OCI-LY1 (cell line): ENCODE results near the gene VWC2L.

Source experiments
- H2AFZ ChIP-seq: fragments of 200-600 bp; sonication (generic), shearing (Covaris generic); 2 replicates; pipeline ENCODE4 v1.6.0; 2014; ENCODE audit warnings: antibody characterized with exemption, mild to moderate bottlenecking, low read length
- H3F3A ChIP-seq: fragments of 200-600 bp; sonication (generic), shearing (Covaris generic); 2 replicates; pipeline ENCODE4 v1.6.0; 2014; ENCODE audit warnings: mild to moderate bottlenecking, antibody characterized with exemption, low read length, moderate library complexity; ENCODE audit not compliant: insufficient read depth
- H3K27ac ChIP-seq: fragments of 200-600 bp; sonication (generic); 2 replicates; pipeline ENCODE4 v1.5.1; 2014; ENCODE audit warnings: low read length, mixed run types, mild to moderate bottlenecking, low read depth; ENCODE audit not compliant: poor library complexity, severe bottlenecking
- H3K27me3 ChIP-seq: fragments of 200-600 bp; sonication (generic); 2 replicates; pipeline ENCODE4 v1.6.0; 2014; ENCODE audit warnings: antibody characterized with exemption, mild to moderate bottlenecking, low read length, moderate library complexity; ENCODE audit not compliant: insufficient read depth
- H3K36me3 ChIP-seq: fragments of 200-600 bp; sonication (generic); 2 replicates; pipeline ENCODE4 v1.6.1; 2014; ENCODE audit warnings: mild to moderate bottlenecking, antibody characterized with exemption, low read length, moderate library complexity, mixed read lengths; ENCODE audit not compliant: insufficient read depth
- H3K4me1 ChIP-seq: fragments of 200-600 bp; sonication (generic); 2 replicates; pipeline ENCODE4 v1.5.1; 2014; ENCODE audit warnings: mild to moderate bottlenecking, low read length, moderate library complexity; ENCODE audit not compliant: insufficient read depth, severe bottlenecking
- H3K4me2 ChIP-seq: fragments of 200-600 bp; sonication (generic), shearing (Covaris generic); 2 replicates; pipeline ENCODE4 v1.6.1; 2014; ENCODE audit warnings: low read length
- H3K4me3 ChIP-seq: fragments of 200-600 bp; sonication (generic); 2 replicates; pipeline ENCODE4 v1.5.1; 2014; ENCODE audit warnings: low read length, low read depth, mild to moderate bottlenecking, mixed read lengths; ENCODE audit not compliant: poor library complexity, severe bottlenecking
- H3K79me2 ChIP-seq: fragments of 200-600 bp; shearing (Covaris generic); 2 replicates; pipeline ENCODE4 v1.6.1; 2016; ENCODE audit warnings: mixed run types, low read length, mixed read lengths; ENCODE audit not compliant: insufficient read depth
- H3K9ac ChIP-seq: fragments of 200-600 bp; sonication (generic), shearing (Covaris generic); 2 replicates; pipeline ENCODE4 v1.6.1; 2014; ENCODE audit warnings: mild to moderate bottlenecking, low read length, mixed read lengths
- H3K9me2 ChIP-seq: fragments of 200-600 bp; sonication (generic), shearing (Covaris generic); 2 replicates; pipeline ENCODE4 v1.6.1; 2014; ENCODE audit warnings: low read depth, mild to moderate bottlenecking, low read length, mixed read lengths
- H3K9me3 ChIP-seq: fragments of 200-600 bp; shearing (Covaris generic); 2 replicates; pipeline ENCODE4 v1.6.1; 2014; ENCODE audit warnings: low read length, mixed read lengths
- H4K20me1 ChIP-seq: fragments of 200-600 bp; sonication (generic), shearing (Covaris generic); 2 replicates; pipeline ENCODE4 v1.6.0; 2016; ENCODE audit warnings: mild to moderate bottlenecking, low read length; ENCODE audit not compliant: insufficient read depth
- EZH2 ChIP-seq: fragments of 200-600 bp; sonication (generic), shearing (Covaris generic); IDR thresholded peaks from 2 replicates; pipeline ENCODE4 v1.8.0; 2017; ENCODE audit warnings: borderline replicate concordance, mixed run types, mild to moderate bottlenecking, antibody characterized with exemption, low read length, moderate library complexity, mixed read lengths
- TF ChIP-seq, protein P1 (sequence below): fragments of 200-600 bp; sonication (generic), shearing (Covaris generic); IDR thresholded peaks from 2 replicates; pipeline ENCODE4 v1.5.1; 2017; ENCODE audit warnings: mild to moderate bottlenecking, antibody characterized with exemption, low read length, moderate library complexity, mixed read lengths

VWC2L gene

DNA sequence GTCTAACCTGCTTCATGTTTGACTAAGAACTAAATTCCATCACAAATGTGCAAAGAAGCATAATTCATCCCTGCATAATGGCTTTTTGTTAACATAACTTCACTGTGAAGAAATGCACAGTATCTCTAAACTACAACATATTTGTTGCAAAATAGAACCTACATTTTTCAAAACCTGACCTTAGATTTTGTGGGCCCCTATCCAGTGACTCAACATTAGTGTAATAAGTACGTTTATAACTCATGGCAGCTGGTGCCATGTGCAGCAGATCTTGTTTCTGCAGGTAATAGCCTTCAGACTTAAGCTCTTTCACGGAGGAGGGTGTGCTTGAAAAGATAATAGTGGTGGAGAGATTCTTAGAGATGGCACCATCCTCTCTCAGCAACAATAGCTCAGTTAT lies 28.6 kb upstream of the VWC2L start:
- H3K9me3 ChIP-seq: no peaks in the 10 kb centered on the region
- no peaks in the 10 kb centered on the region for H3K36me3 ChIP-seq
- H3K4me3 ChIP-seq: no peak overlapping the region
- no peaks in the 10 kb centered on the region for H4K20me1 ChIP-seq
- H3K9ac ChIP-seq: no peak overlapping the region
- H3K9me2 ChIP-seq: no peaks in the 10 kb centered on the region
- H3K79me2 ChIP-seq: no peaks in the 10 kb centered on the region
- no peak overlapping the region for H3K27ac ChIP-seq
- TF ChIP-seq, protein P1, sequence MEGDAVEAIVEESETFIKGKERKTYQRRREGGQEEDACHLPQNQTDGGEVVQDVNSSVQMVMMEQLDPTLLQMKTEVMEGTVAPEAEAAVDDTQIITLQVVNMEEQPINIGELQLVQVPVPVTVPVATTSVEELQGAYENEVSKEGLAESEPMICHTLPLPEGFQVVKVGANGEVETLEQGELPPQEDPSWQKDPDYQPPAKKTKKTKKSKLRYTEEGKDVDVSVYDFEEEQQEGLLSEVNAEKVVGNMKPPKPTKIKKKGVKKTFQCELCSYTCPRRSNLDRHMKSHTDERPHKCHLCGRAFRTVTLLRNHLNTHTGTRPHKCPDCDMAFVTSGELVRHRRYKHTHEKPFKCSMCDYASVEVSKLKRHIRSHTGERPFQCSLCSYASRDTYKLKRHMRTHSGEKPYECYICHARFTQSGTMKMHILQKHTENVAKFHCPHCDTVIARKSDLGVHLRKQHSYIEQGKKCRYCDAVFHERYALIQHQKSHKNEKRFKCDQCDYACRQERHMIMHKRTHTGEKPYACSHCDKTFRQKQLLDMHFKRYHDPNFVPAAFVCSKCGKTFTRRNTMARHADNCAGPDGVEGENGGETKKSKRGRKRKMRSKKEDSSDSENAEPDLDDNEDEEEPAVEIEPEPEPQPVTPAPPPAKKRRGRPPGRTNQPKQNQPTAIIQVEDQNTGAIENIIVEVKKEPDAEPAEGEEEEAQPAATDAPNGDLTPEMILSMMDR: no peak
- TF ChIP-seq EZH2: no peak
- no peak overlapping the region for H2AFZ ChIP-seq
- H3K4me2 ChIP-seq: no peak overlapping the region
- no peaks in the 10 kb centered on the region for H3K4me1 ChIP-seq
- no peaks in the 10 kb centered on the region for H3F3A ChIP-seq
- no peaks in the 10 kb centered on the region for H3K27me3 ChIP-seq

DNA sequence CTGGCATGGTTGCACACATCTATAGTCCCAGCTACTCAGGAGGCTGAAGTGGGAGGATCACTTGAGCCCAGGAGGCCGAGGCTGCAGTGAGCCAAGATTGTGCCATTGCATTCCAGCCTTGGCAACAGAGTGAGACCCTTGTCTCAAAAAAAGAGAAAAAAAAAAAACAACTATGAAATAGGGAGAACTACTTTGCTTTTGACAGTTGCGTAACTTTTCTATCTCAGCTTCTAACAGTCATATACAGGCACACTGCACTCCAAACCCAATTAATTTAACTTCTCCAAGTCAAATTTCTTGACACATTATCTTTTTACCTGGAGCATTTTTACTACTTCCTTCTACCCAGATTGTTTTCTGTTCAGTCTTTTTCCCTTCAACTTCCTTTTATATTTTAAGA lies 24.1 kb upstream of the VWC2L start:
- Histone ChIP-seq H3K27me3 (no peaks in the 10 kb centered on the region), H3K9me3 (no peaks in the 10 kb centered on the region), H3K9me2 (no peaks in the 10 kb centered on the region), H2AFZ (no peak overlapping the region), H3K4me3 (no peak overlapping the region), H3F3A (no peaks in the 10 kb centered on the region), H3K36me3 (no peaks in the 10 kb centered on the region), H4K20me1 (no peaks in the 10 kb centered on the region), H3K79me2 (no peaks in the 10 kb centered on the region), H3K4me1 (no peaks in the 10 kb centered on the region), H3K27ac (no peak overlapping the region), H3K4me2 (no peak overlapping the region), H3K9ac (no peak overlapping the region)
- TF ChIP-seq, protein P1: no peak
- TF ChIP-seq EZH2: no peak

DNA sequence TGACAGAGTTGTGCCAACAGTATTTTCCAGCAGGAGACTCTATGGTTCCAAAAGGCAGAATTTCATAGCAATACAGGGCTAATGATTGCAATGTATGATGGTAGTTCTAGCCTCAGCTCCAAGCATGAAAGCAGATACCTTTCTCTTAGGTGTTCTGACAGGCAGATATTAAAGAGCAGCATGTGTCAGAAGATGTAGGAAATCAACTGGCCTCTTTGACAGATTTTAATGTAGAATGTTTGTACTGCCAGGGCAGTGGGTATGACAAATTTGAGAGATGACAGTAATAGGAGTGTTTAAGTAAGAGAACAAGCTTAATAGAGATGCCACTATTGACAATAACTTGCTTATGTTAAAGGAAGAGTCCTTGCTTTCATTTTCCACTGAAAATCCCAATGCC lies 21.5 kb upstream of the VWC2L start:
- Histone ChIP-seq H3K79me2 (no peaks in the 10 kb centered on the region), H3K27me3 (no peaks in the 10 kb centered on the region), H3K4me1 (no peaks in the 10 kb centered on the region), H2AFZ (no peak overlapping the region), H3K9me3 (no peaks in the 10 kb centered on the region), H3K36me3 (no peaks in the 10 kb centered on the region), H3K4me2 (no peak overlapping the region), H3K9me2 (no peaks in the 10 kb centered on the region), H3F3A (no peaks in the 10 kb centered on the region), H3K9ac (no peak overlapping the region), H3K4me3 (no peak overlapping the region), H4K20me1 (no peaks in the 10 kb centered on the region), H3K27ac (no peak overlapping the region)
- TF ChIP-seq EZH2: no peak
- TF ChIP-seq, protein P1: no peak
